Choroid plexus epithelial cell (primary cell): ENCODE data around the gene PGS1.

ENCODE experiments used
- DNase-seq: peaks from one replicate; pipeline ENCODE4 v3.0.0-alpha.2; 2010; ENCODE audit warnings: low read depth
- H3K4me3 ChIP-seq: 2 replicates; pipeline ENCODE4 v1.5.1; 2011; ENCODE audit warnings: low read depth, mild to moderate bottlenecking, control low read depth, low read length, moderate library complexity
- TF ChIP-seq, protein P1 (sequence below): conservative IDR thresholded peaks from 2 replicates; pipeline ENCODE4 v1.5.1; 2011; ENCODE audit warnings: low read depth, mild to moderate bottlenecking, control low read depth, inconsistent platforms, low read length, moderate library complexity

Gene PGS1

GRCh38 chr17:78337244-78338109, 41.0 kb upstream of the PGS1 start:
- TF ChIP-seq, protein P1, sequence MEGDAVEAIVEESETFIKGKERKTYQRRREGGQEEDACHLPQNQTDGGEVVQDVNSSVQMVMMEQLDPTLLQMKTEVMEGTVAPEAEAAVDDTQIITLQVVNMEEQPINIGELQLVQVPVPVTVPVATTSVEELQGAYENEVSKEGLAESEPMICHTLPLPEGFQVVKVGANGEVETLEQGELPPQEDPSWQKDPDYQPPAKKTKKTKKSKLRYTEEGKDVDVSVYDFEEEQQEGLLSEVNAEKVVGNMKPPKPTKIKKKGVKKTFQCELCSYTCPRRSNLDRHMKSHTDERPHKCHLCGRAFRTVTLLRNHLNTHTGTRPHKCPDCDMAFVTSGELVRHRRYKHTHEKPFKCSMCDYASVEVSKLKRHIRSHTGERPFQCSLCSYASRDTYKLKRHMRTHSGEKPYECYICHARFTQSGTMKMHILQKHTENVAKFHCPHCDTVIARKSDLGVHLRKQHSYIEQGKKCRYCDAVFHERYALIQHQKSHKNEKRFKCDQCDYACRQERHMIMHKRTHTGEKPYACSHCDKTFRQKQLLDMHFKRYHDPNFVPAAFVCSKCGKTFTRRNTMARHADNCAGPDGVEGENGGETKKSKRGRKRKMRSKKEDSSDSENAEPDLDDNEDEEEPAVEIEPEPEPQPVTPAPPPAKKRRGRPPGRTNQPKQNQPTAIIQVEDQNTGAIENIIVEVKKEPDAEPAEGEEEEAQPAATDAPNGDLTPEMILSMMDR = no peak
- DNase-seq = peak; percentile 75
- H3K4me3 ChIP-seq = no peak overlapping the region

GRCh38 chr17:78338486-78339259, 39.8 kb upstream of the PGS1 start:
- TF ChIP-seq, protein P1 = no peak
- H3K4me3 ChIP-seq = no peak overlapping the region
- no peak for DNase-seq

- TF ChIP-seq, protein P1 = no peak
- H3K4me3 ChIP-seq = no peak overlapping the region
- DNase-seq = no peak
Observed at GRCh38 chr17:78340183-78340955, 38.1 kb upstream of the PGS1 start.

DNA sequence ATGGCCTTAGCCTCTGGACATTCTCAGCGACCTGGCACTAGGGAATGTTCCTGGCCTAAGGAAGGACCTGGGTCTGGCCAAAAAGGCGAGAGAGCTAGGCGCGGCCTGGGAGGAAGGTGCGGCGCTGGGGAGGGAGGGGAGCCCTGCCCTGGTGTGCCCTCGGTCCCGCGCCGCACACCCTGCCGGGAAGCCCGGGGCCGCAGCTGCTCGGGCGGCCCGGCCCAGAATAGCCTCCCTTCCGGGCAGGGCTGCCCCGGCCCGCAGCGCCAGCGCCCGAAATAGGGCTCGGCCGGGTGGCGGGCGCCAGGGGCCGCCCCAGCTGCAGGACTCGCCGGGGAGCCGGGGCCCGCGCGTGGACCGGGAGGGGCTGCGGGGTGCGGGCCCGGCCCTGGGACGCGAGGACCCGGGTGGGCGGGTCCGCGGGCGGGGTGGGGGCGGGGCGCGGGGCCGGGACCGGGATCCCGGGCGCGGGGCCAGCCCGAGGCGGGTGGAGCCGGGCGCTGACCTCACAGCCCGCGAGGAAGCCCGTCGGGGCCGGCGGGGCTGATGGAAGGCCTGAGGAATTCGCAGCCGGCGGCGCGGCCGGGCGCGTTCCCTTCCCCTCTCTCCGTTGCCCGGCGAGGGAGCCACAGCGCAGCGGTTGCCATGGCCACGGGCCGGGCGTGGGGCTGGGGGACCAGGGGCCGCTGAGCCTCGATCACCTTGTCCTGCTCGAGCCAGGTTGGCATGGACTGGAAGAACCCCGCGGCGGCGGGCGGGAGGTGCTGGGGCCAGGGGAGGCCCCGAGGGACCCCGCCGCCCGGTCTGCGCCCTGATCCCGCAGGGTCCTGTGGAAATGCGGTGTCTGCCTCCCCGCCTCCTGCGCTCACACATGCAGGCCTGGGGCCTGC, 36.6 kb upstream of the PGS1 start:
- TF ChIP-seq, protein P1 = no peak
- DNase-seq = peak; percentile 88
- peak overlapping the region; percentile 47 for H3K4me3 ChIP-seq

DNA sequence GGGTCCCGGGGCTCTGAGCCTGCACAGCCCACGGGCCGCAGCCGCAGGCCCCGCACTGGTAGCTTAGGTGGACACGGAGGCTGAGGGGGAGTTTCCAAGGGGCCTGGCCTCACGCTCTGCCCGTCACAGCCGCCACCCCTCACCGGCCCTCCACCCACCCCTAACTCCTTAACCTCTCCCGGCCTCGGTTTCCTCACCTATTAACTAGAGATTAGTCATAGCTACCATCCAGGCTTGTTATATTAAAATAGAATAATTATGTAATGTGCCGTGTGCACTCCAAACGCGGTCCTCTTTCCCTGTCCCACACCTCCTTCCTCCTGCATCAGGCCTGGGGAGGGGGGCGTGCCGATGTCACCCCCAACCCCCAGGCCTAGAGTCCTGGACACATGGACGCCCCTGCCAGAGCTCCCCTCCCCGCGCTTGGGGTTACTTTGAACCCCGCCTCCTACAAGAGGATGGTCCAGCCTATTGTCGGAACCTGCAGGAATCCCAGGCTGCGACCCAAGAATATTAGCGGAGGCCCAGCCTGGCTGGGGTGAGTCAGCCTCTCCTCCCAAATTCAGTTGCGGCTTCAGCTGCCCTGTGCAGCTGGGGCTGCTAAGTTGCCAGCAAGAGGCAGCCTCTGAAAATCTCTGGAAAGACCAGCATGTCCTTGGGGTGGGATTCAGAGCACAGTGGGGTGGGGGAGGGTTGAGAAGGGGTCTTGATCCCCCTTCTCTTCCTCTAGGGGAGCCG, 35.8 kb upstream of the PGS1 start:
- TF ChIP-seq, protein P1 = no peak
- H3K4me3 ChIP-seq = peak overlapping the region; percentile 47
- DNase-seq = peak; percentile 88
